Embryonic facial prominence (tissue), 1 donor: ENCODE data around the gene ACVR1.
"Not testable (repeated sequence)": the region's sequence is repeated elsewhere in the genome, so short reads cannot be mapped to it uniquely, and the experiment has no call there.

Experiments used
- DNase-seq: peaks from one replicate; pipeline ENCODE4 v3.0.0-alpha.2; 2016; ENCODE audit errors: extremely low spot score

Gene ACVR1

DNA sequence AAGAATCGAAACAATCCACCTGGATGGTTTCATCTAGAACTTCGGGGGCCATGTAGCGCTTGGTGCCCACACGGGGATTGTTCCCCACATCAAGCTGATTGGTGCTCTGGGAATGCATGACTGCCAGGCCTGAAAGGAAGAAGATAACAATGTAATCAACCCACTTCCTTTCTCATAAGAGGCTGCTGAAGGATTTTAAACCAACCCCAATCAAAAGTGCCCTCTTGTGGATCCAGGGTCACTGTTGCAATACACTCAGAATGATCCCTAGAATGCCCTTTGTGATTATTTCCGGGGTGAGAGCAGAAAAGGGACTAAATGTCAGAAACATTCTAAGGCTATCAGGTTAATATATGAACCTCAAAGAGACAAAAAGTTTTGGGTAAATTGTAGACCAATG is 115.2 kb downstream of the ACVR1 start:
- DNase-seq, result no peak

DNA sequence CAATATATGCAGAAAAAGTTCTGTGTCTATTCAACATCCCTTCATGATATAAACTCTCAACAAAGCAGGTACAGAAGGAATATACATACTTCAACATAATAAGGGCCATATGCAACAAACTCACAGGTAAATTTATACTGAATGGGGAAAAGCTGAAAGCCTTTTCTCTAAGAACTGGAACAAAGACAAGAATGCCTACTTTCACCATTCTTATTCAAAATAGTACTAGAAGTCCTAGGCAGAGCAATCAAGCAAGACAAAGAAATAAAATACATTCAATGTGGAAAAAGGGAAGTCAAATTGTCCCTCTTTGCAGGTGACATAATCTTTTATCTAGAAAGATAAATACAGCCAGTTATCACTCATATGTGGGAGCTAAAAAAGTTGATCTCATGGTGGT is 116.3 kb downstream of the ACVR1 start:
- no peak for DNase-seq

DNA sequence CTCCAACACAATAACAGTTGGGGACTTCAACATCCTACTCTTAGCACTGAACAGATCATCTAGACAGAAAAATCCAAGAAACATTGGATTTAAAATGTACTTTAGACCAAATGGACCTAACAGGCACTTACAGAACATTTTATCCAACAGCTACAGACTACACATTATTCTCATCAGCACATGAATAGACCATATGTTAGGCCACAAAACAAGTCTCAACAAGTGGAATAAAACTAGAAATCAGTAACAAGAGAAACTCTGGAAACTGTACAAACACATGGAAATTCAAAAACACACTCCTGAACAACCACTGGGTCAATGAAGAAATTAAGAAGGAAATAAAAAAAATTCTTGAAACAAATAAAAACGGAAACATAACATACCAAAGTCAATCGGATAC is 117.5 kb downstream of the ACVR1 start:
- DNase-seq, result no peak

DNA sequence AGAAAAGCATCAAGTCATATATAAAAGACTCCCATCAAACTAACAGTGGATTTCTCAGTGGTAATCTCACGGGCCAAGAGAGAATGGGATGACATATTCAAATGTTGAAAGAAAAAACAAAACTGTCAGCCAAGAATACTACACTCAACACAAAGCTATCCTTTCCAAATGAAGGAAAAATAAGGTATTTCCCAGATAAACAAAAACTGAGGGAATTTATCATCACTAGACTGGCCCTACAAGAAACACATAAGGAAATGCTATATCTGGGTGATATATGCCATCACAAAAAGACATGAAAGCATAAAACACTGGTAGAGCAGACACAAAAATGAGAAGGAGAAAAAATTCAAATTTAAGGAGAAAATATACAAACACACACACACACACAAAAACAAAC is 118.6 kb downstream of the ACVR1 start:
- no peak for DNase-seq

GRCh38 chr2:157756447-157756846 is 119.7 kb downstream of the ACVR1 start:
- DNase-seq, result not testable (repeated sequence)

- no peak for DNase-seq
Observed at GRCh38 chr2:157751462-157752058, 124.6 kb downstream of the ACVR1 start.

DNA sequence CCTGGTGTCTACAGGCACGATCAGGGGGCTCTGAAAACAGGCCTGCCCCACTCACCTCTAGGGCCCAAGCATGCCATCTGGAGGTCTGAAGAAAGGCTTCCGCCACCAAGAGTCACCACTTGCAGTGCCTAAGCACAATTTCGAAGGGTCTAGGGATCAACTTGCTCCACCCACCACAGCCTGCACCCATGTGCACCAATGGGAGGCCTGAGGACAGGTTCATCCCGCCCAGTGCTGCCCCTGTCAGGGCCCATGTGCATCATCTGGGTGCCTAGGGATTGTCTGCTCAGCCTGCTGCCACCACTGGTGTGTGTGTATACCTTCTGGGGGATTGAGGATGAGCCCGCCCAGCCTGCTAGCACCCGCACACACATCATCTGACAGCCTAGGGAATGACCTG is 126.4 kb downstream of the ACVR1 start:
- DNase-seq, result no peak

- no peak for DNase-seq
Observed at GRCh38 chr2:157748371-157749142, 127.6 kb downstream of the ACVR1 start.

DNA sequence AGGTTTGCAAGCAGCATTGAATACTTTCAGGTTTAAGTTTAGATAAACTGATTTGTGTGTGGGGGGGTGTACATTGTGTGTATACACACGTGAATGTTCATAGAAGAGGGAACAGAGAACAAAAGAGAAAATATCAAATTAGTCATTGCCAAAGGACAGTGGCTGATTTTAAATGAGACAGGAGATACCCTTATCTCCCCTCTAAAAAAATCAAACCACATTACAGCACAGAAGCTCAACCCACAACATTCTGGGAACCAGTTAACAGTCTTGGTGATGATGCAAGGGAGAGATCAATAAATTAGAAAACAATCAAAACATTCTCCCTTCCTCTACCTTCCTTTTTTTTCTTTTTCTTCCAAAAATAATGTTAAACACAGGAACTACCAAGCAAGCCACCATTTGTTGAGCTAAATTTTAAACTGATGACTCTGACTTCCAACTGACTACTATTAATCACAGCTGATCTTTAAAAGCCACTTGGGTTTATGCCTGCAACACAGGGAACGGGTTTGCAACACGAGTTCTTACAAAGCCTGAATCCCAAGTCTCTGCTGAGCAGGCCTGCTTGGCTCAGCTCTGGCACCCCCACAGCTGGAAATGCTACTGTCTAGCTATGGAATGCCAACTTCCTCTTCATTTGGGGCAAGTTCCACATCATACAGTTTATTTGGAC is 128.3 kb downstream of the ACVR1 start:
- no peak for DNase-seq

DNA sequence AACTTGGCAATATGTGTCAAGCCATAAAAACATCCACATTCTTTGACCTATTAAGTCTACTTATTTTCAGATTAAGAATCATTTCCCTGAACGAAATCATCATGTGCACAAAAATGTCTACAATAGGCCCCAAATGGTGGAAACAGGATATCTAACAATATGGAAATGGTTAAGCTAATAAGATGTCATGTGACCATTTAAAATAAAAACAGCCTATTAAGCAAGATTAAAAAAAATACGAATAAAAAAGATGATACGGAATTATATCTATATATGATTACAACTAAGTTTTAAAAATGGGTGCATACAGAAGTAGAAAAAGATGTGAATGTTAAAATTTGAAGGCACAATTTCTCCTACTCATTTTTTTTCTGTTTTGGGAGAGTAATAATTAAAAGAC is 128.8 kb downstream of the ACVR1 start:
- DNase-seq, result no peak

DNA sequence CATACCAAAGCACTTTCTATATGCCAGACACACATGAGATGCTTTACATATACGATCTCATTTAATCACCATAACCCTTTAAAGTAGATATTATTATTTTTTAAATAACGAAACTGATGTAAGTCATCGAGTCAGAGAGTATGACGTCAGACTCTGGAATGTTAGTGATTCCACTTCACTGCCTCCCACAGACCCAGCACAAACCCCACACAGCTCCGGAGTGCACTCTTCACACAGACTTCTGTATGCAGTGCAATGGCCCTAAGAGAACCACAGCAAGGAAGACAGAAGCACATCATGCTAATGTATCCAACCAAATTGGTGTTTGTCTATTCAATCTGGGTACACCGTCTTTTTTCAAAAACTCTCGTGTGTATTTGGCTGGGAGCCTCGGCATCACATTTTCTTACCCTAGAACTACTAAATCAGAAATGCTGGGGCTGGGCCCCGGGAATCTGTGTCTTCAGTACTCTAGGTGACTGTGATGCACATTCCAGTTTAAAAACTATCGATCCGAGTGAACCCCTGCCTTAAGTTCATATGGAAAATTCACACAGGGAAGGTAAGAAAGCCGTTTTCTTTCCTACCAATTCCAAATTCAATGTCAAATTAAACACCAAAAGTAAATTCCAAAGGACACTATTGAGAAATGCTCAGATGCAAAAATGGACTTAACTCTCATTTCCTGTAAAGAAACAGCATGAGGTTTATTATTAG is 129.7 kb downstream of the ACVR1 start:
- no peak for DNase-seq

DNA sequence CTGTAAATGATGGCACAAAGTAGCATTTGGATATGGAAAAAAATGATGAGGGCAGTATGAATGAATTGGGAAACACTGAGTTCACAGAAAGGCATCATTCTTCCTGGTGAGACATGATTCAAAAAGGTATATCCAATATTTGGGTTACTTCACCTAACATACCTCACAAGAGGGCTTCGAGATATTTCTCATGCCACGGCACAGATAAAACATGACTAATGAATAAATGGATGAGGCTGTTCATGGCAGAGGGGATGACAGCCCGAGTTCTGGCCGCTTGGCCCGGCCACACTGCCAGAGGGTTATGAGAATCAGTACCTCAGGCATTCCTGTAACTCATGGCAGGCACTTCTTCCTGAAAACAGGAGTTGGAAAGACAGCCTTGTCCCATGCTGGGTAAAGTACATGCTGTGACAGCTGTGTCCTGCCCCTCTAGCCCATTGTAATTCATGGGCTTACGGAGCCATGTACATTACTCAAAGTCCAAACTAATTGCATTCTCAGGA is 131.5 kb downstream of the ACVR1 start:
- DNase-seq, result no peak

- no peak for DNase-seq
Observed at GRCh38 chr2:157743051-157743450, 133.1 kb downstream of the ACVR1 start.

GRCh38 chr2:157741819-157742484 is 134.2 kb downstream of the ACVR1 start:
- no peak for DNase-seq

DNA sequence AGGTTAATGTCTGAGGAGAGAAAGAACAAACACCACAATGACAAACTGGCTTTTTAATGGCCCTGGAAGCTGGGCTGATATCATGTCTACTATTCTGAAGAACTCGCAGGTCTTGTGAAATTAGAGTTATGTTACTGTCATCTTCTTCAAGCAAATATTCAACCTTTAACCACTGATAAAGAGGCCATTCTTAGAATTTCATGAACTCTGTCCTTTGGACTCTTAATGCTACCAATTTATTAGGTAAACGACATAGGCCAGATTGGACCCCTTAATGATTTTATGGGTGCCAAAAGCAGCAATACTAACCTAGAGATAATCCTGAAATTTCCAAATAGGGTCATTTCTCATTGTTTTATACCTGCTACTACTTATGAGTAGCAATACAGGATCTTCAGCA is 138.5 kb downstream of the ACVR1 start:
- DNase-seq, result no peak

GRCh38 chr2:157735532-157735931 is 140.6 kb downstream of the ACVR1 start:
- no peak for DNase-seq

DNA sequence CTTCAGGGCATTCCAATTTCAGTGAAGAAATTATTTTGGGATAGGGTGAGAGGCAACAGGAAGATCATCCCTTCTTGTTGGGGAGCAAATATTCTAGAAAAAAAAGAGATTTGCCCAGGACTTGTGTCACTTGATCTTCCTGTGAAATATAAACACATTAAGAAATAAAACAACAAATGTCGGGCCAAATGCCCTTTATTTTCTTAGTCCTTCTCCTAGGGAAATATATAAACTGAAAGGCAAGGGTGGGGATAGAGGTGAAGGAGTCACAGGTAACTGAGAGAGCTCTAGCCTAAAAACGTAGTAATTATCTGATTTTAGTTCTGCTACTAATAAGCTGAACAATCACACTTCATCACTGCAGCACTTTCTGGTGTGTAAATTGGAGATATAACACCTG is 142.9 kb downstream of the ACVR1 start:
- DNase-seq, result no peak

- DNase-seq, result no peak
Observed at GRCh38 chr2:157732596-157732995, 143.5 kb downstream of the ACVR1 start.

- DNase-seq, result no peak
Observed at GRCh38 chr2:157727693-157728092, 148.4 kb downstream of the ACVR1 start.

- DNase-seq, result no peak
Observed at GRCh38 chr2:157726946-157727345, 149.2 kb downstream of the ACVR1 start.

DNA sequence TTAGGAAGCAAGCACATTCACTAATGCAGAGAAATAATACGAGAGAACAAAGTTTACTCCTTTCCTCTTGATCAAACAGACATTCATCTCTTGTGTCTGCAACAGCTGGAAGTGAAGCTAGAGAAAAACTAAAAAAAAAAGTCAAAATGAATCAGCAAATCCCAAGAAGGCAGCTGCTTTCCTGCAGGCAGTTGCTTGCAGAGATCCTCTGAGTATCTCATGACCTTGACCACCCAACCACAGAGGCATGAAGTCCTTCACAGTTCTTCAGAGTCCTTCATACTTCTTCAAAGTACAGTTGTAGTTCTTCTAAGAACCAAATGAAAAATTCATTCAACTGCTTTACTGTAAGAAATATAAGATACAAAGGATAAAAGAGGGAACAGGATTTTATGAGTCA is 150.3 kb downstream of the ACVR1 start:
- no peak for DNase-seq
